WERI-Rb-1 (cell line): ENCODE data around the gene ZNF474.

ENCODE experiments used
- DNase-seq: peaks from one replicate; pipeline ENCODE4 v3.0.0-alpha.2; 2020
- H3K27ac ChIP-seq: fragments of 250-450 bp; sonication (Bioruptor Pico); 2 replicates; pipeline ENCODE4 v1.5.1; 2020; ENCODE audit warnings: mild to moderate bottlenecking, moderate library complexity
- H3K27me3 ChIP-seq: fragments of 250-450 bp; sonication (Bioruptor Pico); 2 replicates; pipeline ENCODE4 v1.5.1; 2021; ENCODE audit warnings: mild to moderate bottlenecking, low read depth, moderate library complexity; ENCODE audit not compliant: insufficient read depth, severe bottlenecking
- H3K36me3 ChIP-seq: fragments of 250-450 bp; sonication (Bioruptor Pico); 2 replicates; pipeline ENCODE4 v1.5.1; 2020; ENCODE audit warnings: mild to moderate bottlenecking, moderate library complexity
- H3K4me3 ChIP-seq: 2 replicates; pipeline ENCODE4 v1.5.1; 2011; ENCODE audit warnings: low read depth, mild to moderate bottlenecking, control low read depth, low read length
- H3K9me3 ChIP-seq: fragments of 250-450 bp; sonication (Bioruptor Pico); 2 replicates; pipeline ENCODE4 v1.5.1; 2021; ENCODE audit warnings: mild to moderate bottlenecking, moderate library complexity; ENCODE audit not compliant: severe bottlenecking
- TF ChIP-seq, protein P1 (sequence below): IDR thresholded peaks from 2 replicates; pipeline ENCODE4 v1.5.1; 2011; ENCODE audit warnings: low read depth, mild to moderate bottlenecking, control low read depth, inconsistent platforms, low read length

Gene ZNF474

GRCh38 chr5:122101636-122102285 lies 27.6 kb upstream of the ZNF474 start:
- no peak overlapping the region for H3K27ac ChIP-seq
- H3K27me3 ChIP-seq: no peaks in the 10 kb centered on the region
- no peaks in the 10 kb centered on the region for H3K36me3 ChIP-seq
- H3K4me3 ChIP-seq: no peak overlapping the region
- H3K9me3 ChIP-seq: no peaks in the 10 kb centered on the region
- TF ChIP-seq, protein P1, sequence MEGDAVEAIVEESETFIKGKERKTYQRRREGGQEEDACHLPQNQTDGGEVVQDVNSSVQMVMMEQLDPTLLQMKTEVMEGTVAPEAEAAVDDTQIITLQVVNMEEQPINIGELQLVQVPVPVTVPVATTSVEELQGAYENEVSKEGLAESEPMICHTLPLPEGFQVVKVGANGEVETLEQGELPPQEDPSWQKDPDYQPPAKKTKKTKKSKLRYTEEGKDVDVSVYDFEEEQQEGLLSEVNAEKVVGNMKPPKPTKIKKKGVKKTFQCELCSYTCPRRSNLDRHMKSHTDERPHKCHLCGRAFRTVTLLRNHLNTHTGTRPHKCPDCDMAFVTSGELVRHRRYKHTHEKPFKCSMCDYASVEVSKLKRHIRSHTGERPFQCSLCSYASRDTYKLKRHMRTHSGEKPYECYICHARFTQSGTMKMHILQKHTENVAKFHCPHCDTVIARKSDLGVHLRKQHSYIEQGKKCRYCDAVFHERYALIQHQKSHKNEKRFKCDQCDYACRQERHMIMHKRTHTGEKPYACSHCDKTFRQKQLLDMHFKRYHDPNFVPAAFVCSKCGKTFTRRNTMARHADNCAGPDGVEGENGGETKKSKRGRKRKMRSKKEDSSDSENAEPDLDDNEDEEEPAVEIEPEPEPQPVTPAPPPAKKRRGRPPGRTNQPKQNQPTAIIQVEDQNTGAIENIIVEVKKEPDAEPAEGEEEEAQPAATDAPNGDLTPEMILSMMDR: peak; percentile 24; the same call in 1 of the 2 replicates
- no peak for DNase-seq

DNA sequence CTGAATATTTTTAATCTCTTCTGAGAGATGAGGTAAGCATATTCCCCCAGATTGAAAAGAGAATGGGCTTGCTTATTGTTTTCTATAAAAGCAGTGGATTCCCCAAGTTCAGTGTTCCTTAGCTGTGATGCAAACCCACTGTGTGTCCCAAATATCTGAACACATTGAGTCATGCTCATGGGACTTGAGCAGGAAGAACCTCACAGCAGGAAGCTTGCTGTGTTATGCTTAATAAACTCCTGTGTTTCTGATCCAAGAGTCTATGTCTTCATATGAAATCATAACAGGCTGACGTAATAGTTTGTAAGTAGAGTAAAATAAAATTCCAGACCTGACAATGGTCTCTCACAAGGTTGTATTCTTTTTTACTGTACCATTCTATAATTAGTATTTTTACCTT lies 26.5 kb upstream of the ZNF474 start:
- Histone ChIP-seq H3K27ac (no peak overlapping the region), H3K36me3 (no peaks in the 10 kb centered on the region), H3K4me3 (no peak overlapping the region), H3K9me3 (no peaks in the 10 kb centered on the region), H3K27me3 (no peaks in the 10 kb centered on the region)
- TF ChIP-seq, protein P1: no peak
- no peak for DNase-seq

DNA sequence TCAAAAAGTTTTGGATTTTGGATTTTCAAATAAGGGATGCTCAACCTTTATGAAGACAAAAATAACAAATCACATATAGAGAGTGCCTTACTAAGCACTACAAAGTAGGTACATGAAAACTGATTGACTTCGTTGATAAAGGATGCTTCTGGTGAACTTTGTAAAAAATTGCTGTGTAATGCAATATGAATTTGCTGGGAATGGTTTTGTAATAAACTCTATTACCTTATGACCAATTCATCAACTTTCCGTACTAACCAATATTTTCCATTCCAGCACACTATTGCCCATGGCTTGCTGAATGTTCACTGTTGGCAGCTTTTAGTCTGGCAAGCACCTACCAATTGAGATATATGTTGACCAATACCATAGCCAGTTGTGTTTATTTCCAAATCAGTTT lies 23.4 kb upstream of the ZNF474 start:
- H3K27ac ChIP-seq: no peak overlapping the region; the same call in 1 of the 2 replicates
- no peaks in the 10 kb centered on the region for H3K36me3 ChIP-seq
- H3K4me3 ChIP-seq: no peak overlapping the region
- no peaks in the 10 kb centered on the region for H3K9me3 ChIP-seq
- no peaks in the 10 kb centered on the region for H3K27me3 ChIP-seq
- TF ChIP-seq, protein P1: no peak
- DNase-seq: no peak

GRCh38 chr5:122107016-122107415 lies 22.3 kb upstream of the ZNF474 start:
- Histone ChIP-seq H3K36me3 (no peaks in the 10 kb centered on the region), H3K9me3 (no peaks in the 10 kb centered on the region), H3K27ac (no peak overlapping the region), H3K4me3 (no peak overlapping the region), H3K27me3 (no peaks in the 10 kb centered on the region)
- no peak for DNase-seq
- TF ChIP-seq, protein P1: no peak

- no peak for DNase-seq
- TF ChIP-seq, protein P1: no peak
- Histone ChIP-seq H3K9me3 (no peaks in the 10 kb centered on the region), H3K4me3 (no peak overlapping the region), H3K36me3 (no peaks in the 10 kb centered on the region), H3K27ac (no peak overlapping the region), H3K27me3 (no peaks in the 10 kb centered on the region)
Measured at GRCh38 chr5:122110987-122111386, 18.4 kb upstream of the ZNF474 start.

DNA sequence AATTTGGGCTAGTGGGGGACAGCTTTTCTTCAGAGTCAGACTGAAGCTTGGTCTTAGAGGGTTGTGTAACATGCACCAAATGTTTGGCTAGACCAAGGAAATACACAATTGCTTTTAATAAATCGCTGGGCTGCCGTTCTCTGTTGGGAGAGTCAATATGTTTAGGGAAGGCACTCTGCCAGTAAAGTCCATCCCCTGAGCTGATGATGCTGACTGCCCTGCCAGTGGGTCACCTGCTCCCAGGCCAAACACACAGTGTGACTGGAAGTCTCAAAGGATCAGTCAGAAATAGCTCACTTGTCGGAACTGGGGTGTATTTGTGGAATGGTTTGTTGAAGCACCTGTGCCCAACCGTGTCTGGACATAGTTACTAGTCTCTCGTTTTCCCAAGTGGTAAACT lies 17.9 kb upstream of the ZNF474 start:
- Histone ChIP-seq H3K9me3 (no peaks in the 10 kb centered on the region), H3K4me3 (no peak overlapping the region), H3K36me3 (no peaks in the 10 kb centered on the region), H3K27me3 (no peaks in the 10 kb centered on the region), H3K27ac (no peak overlapping the region)
- DNase-seq: no peak
- TF ChIP-seq, protein P1: no peak
